Body of pancreas (tissue), 4 donors: ENCODE results near the gene HLA-DRB5.
"Not testable (repeated sequence)": the region's sequence is repeated elsewhere in the genome, so short reads cannot be mapped to it uniquely, and the experiment has no call there.

ENCODE experiments used
- CTCF ChIP-seq, 7 experiments: fragments of 450-650 bp in 4 of 7; fragments of 200-600 bp in 3 of 7; sonication (generic) in 3 of 7; IDR thresholded peaks; one replicate each; pipeline ENCODE4 v1.5.1; 2016 to 2019; ENCODE audit warnings: antibody characterized with exemption in 7 of 7
- POLR2A ChIP-seq, 3 donors: fragments of 450-650 bp; IDR thresholded peaks; one replicate each; pipeline ENCODE4 v1.6.1; 2016; ENCODE audit warnings: antibody characterized with exemption in 3 of 3, mild to moderate bottlenecking in 2 of 3

- peak in 1 of 3 donors; percentile 40 for TF ChIP-seq POLR2A (IDR thresholded peaks at IDR 0.05)
- not testable (repeated sequence) for TF ChIP-seq CTCF (IDR thresholded peaks at IDR 0.05)
Measured at GRCh38 chr6:32473376-32474348, 56.4 kb downstream of the HLA-DRB5 start.
